Measurements from ENCODE around the gene CTNNA3. TPM values are rescaled to one million over a fixed set of nuclear protein-coding genes. Genes with fewer than 3 reads are reported as not detected.
"Not testable (repeated sequence)": the region's sequence is repeated elsewhere in the genome, so short reads cannot be mapped to it uniquely, and the experiment has no call there.

CTNNA3 gene
- total RNA-seq, 4 donors from 2014 or later, result 0.68 to 75.2 (median 1.4) TPM

GRCh38 chr10:67225226-67225625 is 470.8 kb downstream of the CTNNA3 start:
- Histone ChIP-seq H3K36me3 (no peaks in the 10 kb centered on the region), H3K9me3 (no peaks in the 10 kb centered on the region), H3K4me3 (no peak overlapping the region), H3K4me1 (no peaks in the 10 kb centered on the region), H3K27ac (no peak overlapping the region), H3K27me3 (peaks cover 6% of the 10 kb centered on the region)
- TF ChIP-seq POLR2A (IDR thresholded peaks at IDR 0.05) (no peak), POLR2AphosphoS5 (IDR thresholded peaks at IDR 0.05) (no peak), EP300 (IDR thresholded peaks at IDR 0.05; ENCODE audit: low read depth) (no peak), CTCF (IDR thresholded peaks at IDR 0.05) (no peak)
- DNase-seq, result no peak
- 72 to 100% methylated on average over 2 to 4 of the region's 4 CpGs for WGBS, 2 donors (ENCODE audit: low coverage in 1 of 2)
- in situ Hi-C loops (cut with MboI; ENCODE audit: low pct_ligation_motif_present in 1 of 4, low pct_unique_long_range_greater_than_20kb in 1 of 4, low sequenced_read_pairs in 3 of 4), result no loop called here
- intact Hi-C loops (cut with DNase I; ENCODE audit: low total_unique reads), result no loop called here

GRCh38 chr10:67224553-67224952 is 471.4 kb downstream of the CTNNA3 start:
- Histone ChIP-seq H3K27me3 (no peaks in the 10 kb centered on the region), H3K4me3 (no peak overlapping the region), H3K4me1 (no peaks in the 10 kb centered on the region), H3K36me3 (no peaks in the 10 kb centered on the region), H3K27ac (no peak overlapping the region), H3K9me3 (no peaks in the 10 kb centered on the region)
- intact Hi-C loops (cut with DNase I; ENCODE audit: low total_unique reads) (no loop called here), in situ Hi-C loops (cut with MboI; ENCODE audit: low pct_ligation_motif_present in 1 of 4, low pct_unique_long_range_greater_than_20kb in 1 of 4, low sequenced_read_pairs in 3 of 4) (no loop called here)
- TF ChIP-seq POLR2AphosphoS5 (IDR thresholded peaks at IDR 0.05) (no peak), POLR2A (IDR thresholded peaks at IDR 0.05) (no peak), CTCF (IDR thresholded peaks at IDR 0.05) (no peak)
- WGBS, 2 donors (ENCODE audit: low coverage in 1 of 2), result 88 to 93% methylated on average over 2 to 5 of the region's 5 CpGs
- DNase-seq, result no peak

GRCh38 chr10:67222934-67223333 is 473.1 kb downstream of the CTNNA3 start:
- Histone ChIP-seq H3K4me1 (no peaks in the 10 kb centered on the region), H3K36me3 (no peaks in the 10 kb centered on the region), H3K27me3 (no peaks in the 10 kb centered on the region), H3K27ac (no peak overlapping the region), H3K4me3 (no peak overlapping the region), H3K9me3 (no peaks in the 10 kb centered on the region)
- DNase-seq, result no peak
- intact Hi-C loops (cut with DNase I; ENCODE audit: low total_unique reads) (no loop called here), in situ Hi-C loops (cut with MboI; ENCODE audit: low pct_ligation_motif_present in 1 of 4, low pct_unique_long_range_greater_than_20kb in 1 of 4, low sequenced_read_pairs in 3 of 4) (no loop called here)
- TF ChIP-seq EP300 (IDR thresholded peaks at IDR 0.05; ENCODE audit: low read depth), result no peak
- no peak for TF ChIP-seq POLR2A (IDR thresholded peaks at IDR 0.05)
- TF ChIP-seq POLR2AphosphoS5 (IDR thresholded peaks at IDR 0.05), result no peak
- TF ChIP-seq CTCF (IDR thresholded peaks at IDR 0.05), result no peak
- WGBS, 2 donors (ENCODE audit: low coverage in 1 of 2), result 75 to 77% methylated on average over 3 of the region's 3 CpGs

GRCh38 chr10:67221939-67222494 is 474.0 kb downstream of the CTNNA3 start:
- TF ChIP-seq POLR2A (IDR thresholded peaks at IDR 0.05), result no peak
- no peak for TF ChIP-seq POLR2AphosphoS5 (IDR thresholded peaks at IDR 0.05)
- no peak for TF ChIP-seq EP300 (IDR thresholded peaks at IDR 0.05; ENCODE audit: low read depth)
- H3K9me3 ChIP-seq, result no peaks in the 10 kb centered on the region
- WGBS, 2 donors (ENCODE audit: low coverage in 1 of 2), result 68 to 82% methylated on average over 4 of the region's 4 CpGs
- H3K4me3 ChIP-seq, result no peak overlapping the region
- H3K27me3 ChIP-seq, result no peaks in the 10 kb centered on the region
- in situ Hi-C loops (cut with MboI; ENCODE audit: low pct_ligation_motif_present in 1 of 4, low pct_unique_long_range_greater_than_20kb in 1 of 4, low sequenced_read_pairs in 3 of 4) (no loop called here), intact Hi-C loops (cut with DNase I; ENCODE audit: low total_unique reads) (no loop called here)
- no peaks in the 10 kb centered on the region for H3K4me1 ChIP-seq
- no peak overlapping the region for H3K27ac ChIP-seq
- H3K36me3 ChIP-seq, result no peaks in the 10 kb centered on the region
- no peak for DNase-seq

- WGBS, 2 donors (ENCODE audit: low coverage in 1 of 2), result 45 to 65% methylated on average over 1 of the region's 1 CpG
- DNase-seq, result no peak
- H3K36me3 ChIP-seq, result no peaks in the 10 kb centered on the region
- TF ChIP-seq CTCF (IDR thresholded peaks at IDR 0.05) (no peak), POLR2AphosphoS5 (IDR thresholded peaks at IDR 0.05) (no peak), EP300 (IDR thresholded peaks at IDR 0.05; ENCODE audit: low read depth) (no peak), POLR2A (IDR thresholded peaks at IDR 0.05) (no peak)
- no peak overlapping the region for H3K4me3 ChIP-seq
- H3K27me3 ChIP-seq, result no peaks in the 10 kb centered on the region
- intact Hi-C loops (cut with DNase I; ENCODE audit: low total_unique reads) (no loop called here), in situ Hi-C loops (cut with MboI; ENCODE audit: low pct_ligation_motif_present in 1 of 4, low pct_unique_long_range_greater_than_20kb in 1 of 4, low sequenced_read_pairs in 3 of 4) (no loop called here)
- no peak overlapping the region for H3K27ac ChIP-seq
- no peaks in the 10 kb centered on the region for H3K9me3 ChIP-seq
- H3K4me1 ChIP-seq, result no peaks in the 10 kb centered on the region
Measured at GRCh38 chr10:67211680-67212079, 484.3 kb downstream of the CTNNA3 start.

DNA sequence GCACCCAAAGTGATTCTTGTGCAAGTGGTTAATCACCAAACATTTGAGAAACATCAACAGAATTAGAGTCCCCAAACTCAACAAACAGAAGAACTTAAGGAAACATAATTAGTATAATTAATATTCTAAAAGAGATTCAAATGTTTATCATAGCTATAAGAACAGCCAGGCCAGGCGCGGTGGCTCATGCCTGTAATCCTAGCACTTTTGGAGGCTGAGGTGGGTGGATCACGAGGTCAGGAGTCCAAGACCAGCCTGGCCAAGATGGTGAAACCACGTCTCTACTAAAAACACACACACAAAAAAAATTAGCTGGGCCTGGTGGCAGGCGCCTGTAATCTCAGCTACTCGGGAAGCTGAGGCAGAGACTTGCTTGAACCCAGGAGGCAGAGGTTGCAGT is 488.1 kb downstream of the CTNNA3 start:
- H3K9me3 ChIP-seq; intact Hi-C loops (cut with DNase I; ENCODE audit: low total_unique reads); in situ Hi-C loops (cut with MboI; ENCODE audit: low pct_ligation_motif_present in 1 of 4, low pct_unique_long_range_greater_than_20kb in 1 of 4, low sequenced_read_pairs in 3 of 4); H3K27ac ChIP-seq; H3K4me3 ChIP-seq; DNase-seq; H3K36me3 ChIP-seq; H3K4me1 ChIP-seq; H3K27me3 ChIP-seq: not testable (repeated sequence)
- 75% methylated on average over 6 of the region's 6 CpGs; no CpG with 5 or more reads in 1 of the 2 donors for WGBS, 2 donors (ENCODE audit: low coverage in 1 of 2)
